ACC112 (cell line): Measurements from ENCODE around the gene SLC37A4.
"Not testable (repeated sequence)": the region's sequence is repeated elsewhere in the genome, so short reads cannot be mapped to it uniquely, and the experiment has no call there.

Source experiments
- H2AFZ ChIP-seq: fragments of 200-600 bp; sonication (generic); one replicate; pipeline ENCODE4 v1.6.0; 2017; ENCODE audit warnings: antibody characterized with exemption, low read length; ENCODE audit not compliant: unreplicated experiment
- H3K27ac ChIP-seq: fragments of 200-600 bp; sonication (generic); 2 replicates; pipeline ENCODE4 v1.5.1; 2014; ENCODE audit warnings: low read depth, mild to moderate bottlenecking, antibody characterized with exemption, low read length, moderate library complexity
- H3K27me3 ChIP-seq: fragments of 200-600 bp; sonication (generic); 2 replicates; pipeline ENCODE4 v1.6.1; 2014; ENCODE audit warnings: mild to moderate bottlenecking, antibody characterized with exemption, low read length, moderate library complexity, mixed read lengths; ENCODE audit not compliant: insufficient read depth
- H3K36me3 ChIP-seq: fragments of 200-600 bp; sonication (generic); 2 replicates; pipeline ENCODE4 v1.6.1; 2016; ENCODE audit warnings: mild to moderate bottlenecking, antibody characterized with exemption, low read length, moderate library complexity, mixed read lengths; ENCODE audit not compliant: insufficient read depth
- H3K4me1 ChIP-seq: fragments of 200-600 bp; sonication (generic); one replicate; pipeline ENCODE4 v1.6.1; 2016; ENCODE audit warnings: low read length, mixed read lengths; ENCODE audit not compliant: insufficient read depth, unreplicated experiment, control insufficient read depth
- H3K4me3 ChIP-seq: fragments of 200-600 bp; sonication (generic); 2 replicates; pipeline ENCODE4 v1.5.1; 2014; ENCODE audit warnings: mild to moderate bottlenecking, low read depth, low read length
- H3K79me2 ChIP-seq: fragments of 200-600 bp; sonication (generic); one replicate; pipeline ENCODE4 v1.6.0; 2016; ENCODE audit warnings: low read length; ENCODE audit not compliant: control insufficient read depth, unreplicated experiment, insufficient read depth

SLC37A4 gene

GRCh38 chr11:119042927-119043326 lies 12.2 kb upstream of the SLC37A4 start:
- no peak overlapping the region for H3K27ac ChIP-seq
- no peaks in the 10 kb centered on the region for H3K4me1 ChIP-seq
- H2AFZ ChIP-seq: no peak overlapping the region
- no peaks in the 10 kb centered on the region for H3K36me3 ChIP-seq
- H3K79me2 ChIP-seq: no peaks in the 10 kb centered on the region
- H3K4me3 ChIP-seq: no peak overlapping the region
- H3K27me3 ChIP-seq: no peaks in the 10 kb centered on the region

- Histone ChIP-seq H3K27me3 (no peaks in the 10 kb centered on the region), H3K27ac (no peak overlapping the region), H3K4me3 (no peak overlapping the region), H3K36me3 (no peaks in the 10 kb centered on the region), H2AFZ (no peak overlapping the region), H3K4me1 (no peaks in the 10 kb centered on the region), H3K79me2 (no peaks in the 10 kb centered on the region)
These were observed 11.3 kb upstream of the SLC37A4 start for GRCh38 chr11:119041821-119042514.

- H3K4me1 ChIP-seq, H2AFZ ChIP-seq, H3K79me2 ChIP-seq, H3K27me3 ChIP-seq, H3K27ac ChIP-seq, H3K4me3 ChIP-seq, H3K36me3 ChIP-seq: not testable (repeated sequence)
These were observed 8.8 kb upstream of the SLC37A4 start for GRCh38 chr11:119039471-119039870.

GRCh38 chr11:119038884-119039283 lies 8.2 kb upstream of the SLC37A4 start:
- H3K4me1 ChIP-seq: no peaks in the 10 kb centered on the region
- no peak overlapping the region for H3K27ac ChIP-seq
- no peaks in the 10 kb centered on the region for H3K79me2 ChIP-seq
- H3K36me3 ChIP-seq: no peaks in the 10 kb centered on the region
- H3K4me3 ChIP-seq: no peak overlapping the region
- H3K27me3 ChIP-seq: no peaks in the 10 kb centered on the region
- H2AFZ ChIP-seq: no peak overlapping the region

- Histone ChIP-seq H3K4me3 (no peak overlapping the region), H3K36me3 (no peaks in the 10 kb centered on the region), H3K79me2 (no peaks in the 10 kb centered on the region), H3K27me3 (no peaks in the 10 kb centered on the region), H2AFZ (no peak overlapping the region), H3K27ac (no peak overlapping the region), H3K4me1 (no peaks in the 10 kb centered on the region)
These were observed 4.1 kb upstream of the SLC37A4 start for GRCh38 chr11:119034813-119035212.

- H3K4me3 ChIP-seq, H3K79me2 ChIP-seq, H3K36me3 ChIP-seq, H2AFZ ChIP-seq, H3K4me1 ChIP-seq, H3K27me3 ChIP-seq, H3K27ac ChIP-seq: not testable (repeated sequence)
These were observed 2.7 kb upstream of the SLC37A4 start for GRCh38 chr11:119033421-119033820.

GRCh38 chr11:119031912-119032280 lies 1.2 kb upstream of the SLC37A4 start:
- Histone ChIP-seq H2AFZ (no peak overlapping the region), H3K79me2 (no peaks in the 10 kb centered on the region), H3K4me1 (no peaks in the 10 kb centered on the region), H3K27me3 (no peaks in the 10 kb centered on the region), H3K36me3 (no peaks in the 10 kb centered on the region), H3K27ac (no peak overlapping the region), H3K4me3 (no peak overlapping the region)

GRCh38 chr11:119030029-119030328 lies 698 bp downstream of the SLC37A4 start:
- peak overlapping the region; percentile 83 for H2AFZ ChIP-seq

GRCh38 chr11:119029340-119030028 lies 1.2 kb downstream of the SLC37A4 start:
- 0 out of 2 replicates have a peak, but pooled peaks cover 2% of the 10 kb centered on the region for H3K36me3 ChIP-seq
- H2AFZ ChIP-seq: no peak overlapping the region
- no peaks in the 10 kb centered on the region for H3K4me1 ChIP-seq
- H3K27ac ChIP-seq: no peak overlapping the region
- H3K79me2 ChIP-seq: no peaks in the 10 kb centered on the region
- H3K27me3 ChIP-seq: no peaks in the 10 kb centered on the region
- peak overlapping the region; percentile 88 for H3K4me3 ChIP-seq

More at GRCh38 chr11:119030029-119030328, 698 bp downstream of the SLC37A4 start:
- no peaks in the 10 kb centered on the region for H3K27me3 ChIP-seq
- H3K36me3 ChIP-seq: no peaks in the 10 kb centered on the region
- H3K79me2 ChIP-seq: no peaks in the 10 kb centered on the region
- H3K27ac ChIP-seq: no peak overlapping the region
- no peaks in the 10 kb centered on the region for H3K4me1 ChIP-seq
- H3K4me3 ChIP-seq: peak overlapping the region; percentile 88

GRCh38 chr11:119029069-119029339 lies 1.7 kb downstream of the SLC37A4 start:
- Histone ChIP-seq H3K36me3 (0 out of 2 replicates have a peak, but pooled peaks cover 7% of the 10 kb centered on the region), H2AFZ (no peak overlapping the region), H3K27ac (no peak overlapping the region), H3K4me1 (peaks cover 4% of the 10 kb centered on the region), H3K27me3 (no peaks in the 10 kb centered on the region), H3K4me3 (no peak overlapping the region), H3K79me2 (no peaks in the 10 kb centered on the region)

GRCh38 chr11:119028346-119029068 lies 2.2 kb downstream of the SLC37A4 start:
- 0 out of 2 replicates have a peak, but pooled peaks cover 9% of the 10 kb centered on the region for H3K36me3 ChIP-seq
- H3K79me2 ChIP-seq: no peaks in the 10 kb centered on the region
- no peak overlapping the region for H2AFZ ChIP-seq

More at GRCh38 chr11:119028346-119029068, 2.2 kb downstream of the SLC37A4 start:
- Histone ChIP-seq H3K4me1 (peaks cover 9% of the 10 kb centered on the region), H3K27ac (no peak overlapping the region), H3K27me3 (no peaks in the 10 kb centered on the region), H3K4me3 (no peak overlapping the region)
